ENCODE data around the gene ZSCAN20. TPM values are rescaled to one million over a fixed set of nuclear protein-coding genes. Genes with fewer than 3 reads are reported as not detected.

The ZSCAN20 gene
- total RNA-seq, 1 experiment from 2014 or later = 3.9 TPM

DNA sequence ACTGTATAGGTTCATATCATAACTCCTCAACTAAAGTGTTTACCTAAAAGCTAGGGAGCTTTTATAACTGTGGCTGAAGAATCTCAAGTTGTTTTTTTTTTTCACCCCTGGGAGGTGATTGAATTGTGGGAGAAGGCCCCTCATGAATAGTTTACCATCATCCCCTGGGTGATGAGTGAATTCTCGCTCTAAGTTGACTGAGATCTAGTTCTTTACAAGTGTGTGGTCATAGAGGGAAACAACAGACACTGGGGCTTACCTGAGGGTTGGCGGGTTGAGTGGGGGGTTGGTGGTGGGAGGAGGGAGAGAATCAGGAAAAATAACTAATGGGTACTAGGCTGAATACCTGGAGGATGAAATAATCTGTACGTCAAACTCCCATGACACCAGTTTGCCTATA lies 7.9 kb upstream of the ZSCAN20 start:
- Histone ChIP-seq H4K8ac (replicated peaks; ENCODE audit: insufficient read length, low read depth, low read length) (no peak overlapping the region), H3K27me3 (ENCODE audit: insufficient read depth, low read length) (no peaks in the 10 kb centered on the region), H3K27ac (ENCODE audit: insufficient read length, low read depth, low read length) (no peak overlapping the region), H3K23ac (ENCODE audit: insufficient read length, low read depth, low read length) (no peak overlapping the region), H3K4ac (ENCODE audit: low read depth, low read length) (no peak overlapping the region), H2BK15ac (ENCODE audit: low read depth, low read length) (no peak overlapping the region), H2BK120ac (ENCODE audit: low read depth, low read length, poor library complexity, severe bottlenecking) (no peak overlapping the region), H3K79me2 (ENCODE audit: insufficient read depth, low read length) (no peaks in the 10 kb centered on the region), H4K5ac (ENCODE audit: insufficient read length, low read depth, low read length) (no peak overlapping the region), H3K56ac (ENCODE audit: insufficient read length, low read depth, low read length) (no peak overlapping the region), H2AFZ (ENCODE audit: low read length) (no peak overlapping the region), H4K20me1 (ENCODE audit: control insufficient read depth, insufficient read depth, insufficient read length) (no peaks in the 10 kb centered on the region), H3T11ph (ENCODE audit: low read length) (no peak overlapping the region), H3K4me1 (ENCODE audit: insufficient read depth, low read length) (no peaks in the 10 kb centered on the region), H3K9me3 (ENCODE audit: control insufficient read depth, low read depth, low read length) (no peaks in the 10 kb centered on the region), H2BK5ac (ENCODE audit: insufficient read length, low read length) (no peak overlapping the region), H4K91ac (ENCODE audit: insufficient read length, low read depth, low read length) (no peak overlapping the region), H3K9ac (ENCODE audit: extremely low read depth, insufficient read length, low read length) (no peak overlapping the region), H3K18ac (ENCODE audit: insufficient read length, low read depth, low read length) (no peak overlapping the region), H3K23me2 (ENCODE audit: insufficient read length, low read depth, low read length, poor library complexity, severe bottlenecking) (no peaks in the 10 kb centered on the region), H2BK20ac (ENCODE audit: low read depth, low read length, poor library complexity, severe bottlenecking) (no peak overlapping the region), H3K4me2 (ENCODE audit: insufficient read depth, insufficient read length, low read length) (no peak overlapping the region), H2AK5ac (ENCODE audit: insufficient read length, low read length) (no peak overlapping the region), H3K79me1 (ENCODE audit: insufficient read depth, low read depth, low read length, poor library complexity, severe bottlenecking) (no peaks in the 10 kb centered on the region), H2BK12ac (ENCODE audit: insufficient read length, low read depth, low read length) (no peak overlapping the region), H3K14ac (ENCODE audit: insufficient read depth, low read length) (no peak overlapping the region)
- no peaks in the 10 kb centered on the region for H3K36me3 Mint-ChIP-seq (ENCODE audit: insufficient read depth in 1 of 3, low read depth in 3 of 3)
- DNase-seq = no peak
- no peak overlapping the region; a peak in 1 of 7 replicates for H3K27ac Mint-ChIP-seq
- H3K4me3 Mint-ChIP-seq = no peak overlapping the region
- TF ChIP-seq, protein P1, sequence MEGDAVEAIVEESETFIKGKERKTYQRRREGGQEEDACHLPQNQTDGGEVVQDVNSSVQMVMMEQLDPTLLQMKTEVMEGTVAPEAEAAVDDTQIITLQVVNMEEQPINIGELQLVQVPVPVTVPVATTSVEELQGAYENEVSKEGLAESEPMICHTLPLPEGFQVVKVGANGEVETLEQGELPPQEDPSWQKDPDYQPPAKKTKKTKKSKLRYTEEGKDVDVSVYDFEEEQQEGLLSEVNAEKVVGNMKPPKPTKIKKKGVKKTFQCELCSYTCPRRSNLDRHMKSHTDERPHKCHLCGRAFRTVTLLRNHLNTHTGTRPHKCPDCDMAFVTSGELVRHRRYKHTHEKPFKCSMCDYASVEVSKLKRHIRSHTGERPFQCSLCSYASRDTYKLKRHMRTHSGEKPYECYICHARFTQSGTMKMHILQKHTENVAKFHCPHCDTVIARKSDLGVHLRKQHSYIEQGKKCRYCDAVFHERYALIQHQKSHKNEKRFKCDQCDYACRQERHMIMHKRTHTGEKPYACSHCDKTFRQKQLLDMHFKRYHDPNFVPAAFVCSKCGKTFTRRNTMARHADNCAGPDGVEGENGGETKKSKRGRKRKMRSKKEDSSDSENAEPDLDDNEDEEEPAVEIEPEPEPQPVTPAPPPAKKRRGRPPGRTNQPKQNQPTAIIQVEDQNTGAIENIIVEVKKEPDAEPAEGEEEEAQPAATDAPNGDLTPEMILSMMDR (conservative IDR thresholded peaks at IDR 0.05) = no peak
- H3K4me1 Mint-ChIP-seq = peaks cover 0 to 4% of the 10 kb centered on the region in 2 experiments; a peak in 3 of 4 replicates
- peaks cover 13% of the 10 kb centered on the region for H3K27me3 Mint-ChIP-seq (ENCODE audit: low read depth)
- WGBS (ENCODE audit: extremely low coverage, insufficient read length, low lambda C conversion rate) = no CpG with 5 or more reads among the region's 3 CpGs
- no peaks in the 10 kb centered on the region for H3K9me3 Mint-ChIP-seq
